Measurements from ENCODE around the gene ARMC9. TPM values are rescaled to one million over a fixed set of nuclear protein-coding genes. Genes with fewer than 3 reads are reported as not detected.

The ARMC9 gene
- total and polyA plus RNA-seq, 2 of the 13 experiments (the other 11 are each of a cell fraction or from before 2014, with no cell fraction given) = 9.1 to 12.8 TPM

DNA sequence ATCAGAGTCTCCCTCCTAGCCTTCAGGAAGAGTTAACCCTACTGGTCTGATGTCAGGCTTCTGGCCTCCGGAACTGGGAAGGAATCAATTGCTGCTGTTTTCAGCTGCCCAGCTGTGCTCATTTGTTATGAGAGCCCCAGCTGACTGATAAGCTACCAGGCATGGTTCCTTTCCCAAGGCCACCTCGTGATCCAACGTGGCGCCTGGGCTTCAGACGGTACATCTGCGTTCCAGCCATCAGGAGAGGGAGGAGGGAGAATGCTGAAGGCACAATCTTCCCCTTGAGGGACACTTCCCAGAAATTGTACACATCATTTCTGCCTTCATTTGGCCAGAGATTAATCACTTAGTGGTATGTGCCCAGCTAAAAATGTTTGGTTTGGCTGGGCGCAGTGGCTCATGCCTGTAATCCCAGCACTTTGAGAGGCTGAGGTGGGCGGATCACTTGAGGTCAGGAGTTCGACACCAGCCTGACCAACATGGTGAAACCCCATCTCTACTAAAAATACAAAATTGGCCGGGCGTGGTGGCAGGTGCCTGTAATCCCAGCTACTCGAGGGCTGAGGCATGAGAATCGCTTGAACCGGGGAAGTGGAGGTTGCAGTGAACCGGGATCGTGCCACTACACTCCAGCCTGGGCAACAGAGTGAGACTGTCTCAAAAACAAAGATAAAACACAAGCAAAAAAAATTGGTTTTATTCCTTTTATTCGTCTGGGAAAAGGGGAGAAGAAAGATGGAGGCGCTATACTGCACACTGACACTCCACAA lies 10.5 kb upstream of the ARMC9 start (continued):
- TF ChIP-seq ZNF383 (CRISPR knock-in tag; IDR thresholded peaks at IDR 0.05; ENCODE audit: borderline replicate concordance) (no peak), NFYC (CRISPR knock-in tag; IDR thresholded peaks at IDR 0.05) (no peak), FOXA1 (IDR thresholded peaks at IDR 0.05) (no peak), FOXA1 (CRISPR knock-in tag; IDR thresholded peaks at IDR 0.05) (peak; percentile 49; the same call in 1 of the 2 replicates), ZNF724P (CRISPR knock-in tag; IDR thresholded peaks at IDR 0.05; ENCODE audit: borderline replicate concordance) (0 out of 2 replicates have a peak, but pooled peaks have one; percentile 54), CSRNP2 (CRISPR knock-in tag; conservative IDR thresholded peaks at IDR 0.05; ENCODE audit: low read depth) (no peak), GZF1 (CRISPR knock-in tag; IDR thresholded peaks at IDR 0.05) (no peak), ZNF547 (CRISPR knock-in tag; IDR thresholded peaks at IDR 0.05) (no peak), ZNF17 (CRISPR knock-in tag; IDR thresholded peaks at IDR 0.05) (no peak), RBAK (CRISPR knock-in tag; IDR thresholded peaks at IDR 0.05) (peak; percentile 79; the same call in 1 of the 2 replicates), NFKB2 (CRISPR knock-in tag; IDR thresholded peaks at IDR 0.05; ENCODE audit: borderline replicate concordance) (no peak), ZBTB38 (CRISPR knock-in tag; IDR thresholded peaks at IDR 0.05) (peak; percentile 81), ZNF451 (CRISPR knock-in tag; IDR thresholded peaks at IDR 0.05) (no peak), ZNF878 (CRISPR knock-in tag; IDR thresholded peaks at IDR 0.05) (0 out of 2 replicates have a peak, but pooled peaks have one; percentile 6), ATAD3A (CRISPR knock-in tag; IDR thresholded peaks at IDR 0.05) (no peak), NFIB (CRISPR knock-in tag; IDR thresholded peaks at IDR 0.05; ENCODE audit: borderline replicate concordance) (no peak), ZNF354B (CRISPR knock-in tag; IDR thresholded peaks at IDR 0.05) (no peak), ZNF737 (CRISPR knock-in tag; IDR thresholded peaks at IDR 0.05; ENCODE audit: borderline replicate concordance) (no peak), SIX4 (CRISPR knock-in tag; IDR thresholded peaks at IDR 0.05) (no peak), HOXD1 (CRISPR knock-in tag; IDR thresholded peaks at IDR 0.05) (no peak), MATR3 (CRISPR knock-in tag; IDR thresholded peaks at IDR 0.05) (no peak), E2F1 (CRISPR knock-in tag; IDR thresholded peaks at IDR 0.05) (no peak; the same call in 1 of the 2 replicates), HNRNPL (IDR thresholded peaks at IDR 0.05; ENCODE audit: low read depth, low read length) (no peak)
- TF ChIP-seq, protein P1, sequence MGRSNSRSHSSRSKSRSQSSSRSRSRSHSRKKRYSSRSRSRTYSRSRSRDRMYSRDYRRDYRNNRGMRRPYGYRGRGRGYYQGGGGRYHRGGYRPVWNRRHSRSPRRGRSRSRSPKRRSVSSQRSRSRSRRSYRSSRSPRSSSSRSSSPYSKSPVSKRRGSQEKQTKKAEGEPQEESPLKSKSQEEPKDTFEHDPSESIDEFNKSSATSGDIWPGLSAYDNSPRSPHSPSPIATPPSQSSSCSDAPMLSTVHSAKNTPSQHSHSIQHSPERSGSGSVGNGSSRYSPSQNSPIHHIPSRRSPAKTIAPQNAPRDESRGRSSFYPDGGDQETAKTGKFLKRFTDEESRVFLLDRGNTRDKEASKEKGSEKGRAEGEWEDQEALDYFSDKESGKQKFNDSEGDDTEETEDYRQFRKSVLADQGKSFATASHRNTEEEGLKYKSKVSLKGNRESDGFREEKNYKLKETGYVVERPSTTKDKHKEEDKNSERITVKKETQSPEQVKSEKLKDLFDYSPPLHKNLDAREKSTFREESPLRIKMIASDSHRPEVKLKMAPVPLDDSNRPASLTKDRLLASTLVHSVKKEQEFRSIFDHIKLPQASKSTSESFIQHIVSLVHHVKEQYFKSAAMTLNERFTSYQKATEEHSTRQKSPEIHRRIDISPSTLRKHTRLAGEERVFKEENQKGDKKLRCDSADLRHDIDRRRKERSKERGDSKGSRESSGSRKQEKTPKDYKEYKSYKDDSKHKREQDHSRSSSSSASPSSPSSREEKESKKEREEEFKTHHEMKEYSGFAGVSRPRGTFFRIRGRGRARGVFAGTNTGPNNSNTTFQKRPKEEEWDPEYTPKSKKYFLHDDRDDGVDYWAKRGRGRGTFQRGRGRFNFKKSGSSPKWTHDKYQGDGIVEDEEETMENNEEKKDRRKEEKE (IDR thresholded peaks at IDR 0.05) = no peak
- TF ChIP-seq, protein P2, sequence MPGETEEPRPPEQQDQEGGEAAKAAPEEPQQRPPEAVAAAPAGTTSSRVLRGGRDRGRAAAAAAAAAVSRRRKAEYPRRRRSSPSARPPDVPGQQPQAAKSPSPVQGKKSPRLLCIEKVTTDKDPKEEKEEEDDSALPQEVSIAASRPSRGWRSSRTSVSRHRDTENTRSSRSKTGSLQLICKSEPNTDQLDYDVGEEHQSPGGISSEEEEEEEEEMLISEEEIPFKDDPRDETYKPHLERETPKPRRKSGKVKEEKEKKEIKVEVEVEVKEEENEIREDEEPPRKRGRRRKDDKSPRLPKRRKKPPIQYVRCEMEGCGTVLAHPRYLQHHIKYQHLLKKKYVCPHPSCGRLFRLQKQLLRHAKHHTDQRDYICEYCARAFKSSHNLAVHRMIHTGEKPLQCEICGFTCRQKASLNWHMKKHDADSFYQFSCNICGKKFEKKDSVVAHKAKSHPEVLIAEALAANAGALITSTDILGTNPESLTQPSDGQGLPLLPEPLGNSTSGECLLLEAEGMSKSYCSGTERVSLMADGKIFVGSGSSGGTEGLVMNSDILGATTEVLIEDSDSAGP (CRISPR knock-in tag; IDR thresholded peaks at IDR 0.05; ENCODE audit: borderline replicate concordance) = peak; percentile 64; the same call in 1 of the 2 replicates

All from HepG2 (cell line).